Fibroblast of upper back skin (primary cell): Measurements from ENCODE around the gene SGO2.
"Not testable (repeated sequence)": the region's sequence is repeated elsewhere in the genome, so short reads cannot be mapped to it uniquely, and the experiment has no call there.

ENCODE experiments used
- DNase-seq: peaks from one replicate; pipeline ENCODE4 v3.0.0-alpha.2; 2013

Gene SGO2

GRCh38 chr2:200599206-200599605, 73.2 kb downstream of the SGO2 start:
- DNase-seq, result no peak

GRCh38 chr2:200600549-200601225, 74.7 kb downstream of the SGO2 start:
- no peak for DNase-seq

- no peak for DNase-seq
These were observed 76.6 kb downstream of the SGO2 start for GRCh38 chr2:200602584-200602983.

GRCh38 chr2:200603972-200604371, 78.0 kb downstream of the SGO2 start:
- DNase-seq, result peak; percentile 79

GRCh38 chr2:200604571-200605255, 78.7 kb downstream of the SGO2 start:
- no peak for DNase-seq

- DNase-seq, result no peak
These were observed 82.5 kb downstream of the SGO2 start for GRCh38 chr2:200608341-200609027.

GRCh38 chr2:200609028-200609614, 83.1 kb downstream of the SGO2 start:
- peak; percentile 94 for DNase-seq

GRCh38 chr2:200610217-200610616, 84.2 kb downstream of the SGO2 start:
- not testable (repeated sequence) for DNase-seq

GRCh38 chr2:200613692-200614091, 87.7 kb downstream of the SGO2 start:
- DNase-seq, result no peak

- peak; percentile 17 for DNase-seq
These were observed 88.2 kb downstream of the SGO2 start for GRCh38 chr2:200614249-200614648.

- DNase-seq, result peak; percentile 77
These were observed 89.2 kb downstream of the SGO2 start for GRCh38 chr2:200615247-200615646.

GRCh38 chr2:200616193-200616592, 90.2 kb downstream of the SGO2 start:
- no peak for DNase-seq

- DNase-seq, result peak; percentile 18
These were observed 90.6 kb downstream of the SGO2 start for GRCh38 chr2:200616656-200617055.

GRCh38 chr2:200617156-200618053, 91.4 kb downstream of the SGO2 start:
- peak; percentile 74 for DNase-seq

GRCh38 chr2:200618054-200618419, 92.0 kb downstream of the SGO2 start:
- no peak for DNase-seq

GRCh38 chr2:200618590-200619021, 92.6 kb downstream of the SGO2 start:
- peak; percentile 88 for DNase-seq

GRCh38 chr2:200619279-200619678, 93.3 kb downstream of the SGO2 start:
- peak; percentile 41 for DNase-seq

- no peak for DNase-seq
These were observed 94.8 kb downstream of the SGO2 start for GRCh38 chr2:200620606-200621390.

GRCh38 chr2:200622106-200622505, 96.1 kb downstream of the SGO2 start:
- DNase-seq, result no peak

GRCh38 chr2:200624026-200624425, 98.0 kb downstream of the SGO2 start:
- no peak for DNase-seq

- DNase-seq, result peak; percentile 85
These were observed 98.7 kb downstream of the SGO2 start for GRCh38 chr2:200624658-200625057.

- peak; percentile 18 for DNase-seq
These were observed 99.3 kb downstream of the SGO2 start for GRCh38 chr2:200625282-200625681.
